HEK293 (cell line): ENCODE measurements around the gene CCDC34.

ENCODE experiments used
- CTCF ChIA-PET: fragments of 350-600 bp; formaldehyde crosslinking; extraction: SDS; loops from one replicate; lab custom pipeline; 2021; ENCODE audit warnings: antibody characterized with exemption; lab: Yijun Ruan, JAX
- POLR2A ChIA-PET: fragments of 300-600 bp; formaldehyde crosslinking; extraction: SDS; loops from one replicate; lab custom pipeline; 2020; ENCODE audit warnings: antibody characterized with exemption, inconsistent platforms; lab: Yijun Ruan, JAX
- H3K27ac ChIP-seq: fragments of 200-500 bp; sonication (Bioruptor generic); 2 replicates; pipeline ENCODE4 v1.5.1; 2014; ENCODE audit warnings: low read depth, low read length, control low read depth, inconsistent platforms; ENCODE audit errors: extremely low read depth
- H3K36me3 ChIP-seq, 2 experiments: fragments of 200-500 bp in 1 of 2; sonication (Bioruptor generic) in 1 of 2; 1 replicate in 1 of 2; 2 replicates in 1 of 2; pipeline ENCODE4 v1.5.1; 2014 to 2017; ENCODE audit warnings: inconsistent platforms in 2 of 2, low read length in 2 of 2; ENCODE audit not compliant: control insufficient read depth in 2 of 2, insufficient read depth in 1 of 2
- H3K4me1 ChIP-seq: fragments of 200-500 bp; sonication (Bioruptor generic); 2 replicates; pipeline ENCODE4 v1.5.1; 2014; ENCODE audit warnings: mild to moderate bottlenecking, low read length, inconsistent platforms; ENCODE audit not compliant: control insufficient read depth, insufficient read depth
- H3K4me3 ChIP-seq: 2 replicates; pipeline ENCODE4 v1.5.1; 2011; ENCODE audit warnings: low read depth, mild to moderate bottlenecking, control low read depth, low read length, moderate library complexity
- H3K9me3 ChIP-seq: fragments of 200-500 bp; sonication (Bioruptor generic); 2 replicates; pipeline ENCODE4 v1.5.1; 2014; ENCODE audit warnings: low read depth, low read length, inconsistent platforms; ENCODE audit not compliant: control insufficient read depth, insufficient read depth
- BCL11A ChIP-seq: fragments of 450-650 bp; formaldehyde crosslinking; IDR thresholded peaks from 2 replicates; pipeline ENCODE4 v1.5.1; 2016; ENCODE audit warnings: low read depth, missing biosample characterization, missing genetic modification characterization
- FEZF1 ChIP-seq: fragments of 450-650 bp; formaldehyde crosslinking; IDR thresholded peaks from 2 replicates; pipeline ENCODE4 v1.5.1; 2016; ENCODE audit warnings: missing biosample characterization, missing genetic modification characterization
- HOXD13 ChIP-seq: sonication (generic); formaldehyde crosslinking; IDR thresholded peaks from 2 replicates; pipeline ENCODE4 v1.8.0; 2022; ENCODE audit warnings: missing genetic modification reagents, borderline replicate concordance
- KLF10 ChIP-seq: fragments of 450-650 bp; IDR thresholded peaks from 2 replicates; pipeline ENCODE4 v1.5.1; 2018; ENCODE audit warnings: missing biosample characterization, mild to moderate bottlenecking, missing genetic modification characterization
- KLF8 ChIP-seq: fragments of 450-650 bp; formaldehyde crosslinking; IDR thresholded peaks from 2 replicates; pipeline ENCODE4 v1.5.1; 2016; ENCODE audit warnings: missing biosample characterization, missing genetic modification characterization
- OSR2 ChIP-seq: fragments of 450-650 bp; formaldehyde crosslinking; IDR thresholded peaks from 2 replicates; pipeline ENCODE4 v1.5.1; 2016; ENCODE audit warnings: missing biosample characterization, missing genetic modification characterization
- SCRT2 ChIP-seq: fragments of 450-650 bp; formaldehyde crosslinking; IDR thresholded peaks from 2 replicates; pipeline ENCODE4 v1.5.1; 2016; ENCODE audit warnings: missing biosample characterization, missing genetic modification characterization
- SP7 ChIP-seq: fragments of 450-650 bp; formaldehyde crosslinking; IDR thresholded peaks from 2 replicates; pipeline ENCODE4 v1.5.1; 2016; ENCODE audit warnings: missing biosample characterization, missing genetic modification characterization
- ZBTB8A ChIP-seq: fragments of 450-650 bp; formaldehyde crosslinking; IDR thresholded peaks from 2 replicates; pipeline ENCODE4 v1.5.1; 2016; ENCODE audit warnings: missing biosample characterization, missing genetic modification characterization
- ZFP69B ChIP-seq: fragments of 450-650 bp; formaldehyde crosslinking; IDR thresholded peaks from 2 replicates; pipeline ENCODE4 v1.5.1; 2016; ENCODE audit warnings: missing biosample characterization, missing genetic modification characterization
- ZNF202 ChIP-seq: fragments of 450-650 bp; formaldehyde crosslinking; IDR thresholded peaks from 2 replicates; pipeline ENCODE4 v1.5.1; 2016; ENCODE audit warnings: missing biosample characterization, missing genetic modification characterization, borderline replicate concordance
- ZNF24 ChIP-seq: fragments of 450-650 bp; formaldehyde crosslinking; IDR thresholded peaks from 2 replicates; pipeline ENCODE4 v1.5.1; 2016; ENCODE audit warnings: missing biosample characterization, missing genetic modification characterization
- ZNF426 ChIP-seq: fragments of 450-650 bp; formaldehyde crosslinking; IDR thresholded peaks from 2 replicates; pipeline ENCODE4 v1.5.1; 2017; ENCODE audit warnings: missing biosample characterization, missing genetic modification characterization, mild to moderate bottlenecking, inconsistent platforms, moderate library complexity
- ZNF664 ChIP-seq: fragments of 450-650 bp; formaldehyde crosslinking; IDR thresholded peaks from 2 replicates; pipeline ENCODE4 v1.5.1; 2016; ENCODE audit warnings: missing biosample characterization, missing genetic modification characterization
- ZNF670 ChIP-seq: fragments of 450-650 bp; formaldehyde crosslinking; IDR thresholded peaks from 2 replicates; pipeline ENCODE4 v1.5.1; 2016; ENCODE audit warnings: missing biosample characterization, missing genetic modification characterization, low read depth
- ZXDB ChIP-seq: fragments of 450-650 bp; formaldehyde crosslinking; IDR thresholded peaks from 2 replicates; pipeline ENCODE4 v1.5.1; 2016; ENCODE audit warnings: missing biosample characterization, missing genetic modification characterization
- TF ChIP-seq, protein P1 (sequence below): fragments of 450-650 bp; formaldehyde crosslinking; IDR thresholded peaks from 2 replicates; pipeline ENCODE4 v1.5.1; 2016; ENCODE audit warnings: missing biosample characterization, missing genetic modification characterization
- TF ChIP-seq, protein P2 (sequence below): fragments of 450-650 bp; formaldehyde crosslinking; IDR thresholded peaks from 2 replicates; pipeline ENCODE4 v1.5.1; 2017; ENCODE audit warnings: missing biosample characterization, missing genetic modification characterization
- TF ChIP-seq, protein P3 (sequence below): fragments of 450-650 bp; formaldehyde crosslinking; IDR thresholded peaks from 2 replicates; pipeline ENCODE4 v1.5.1; 2016; ENCODE audit warnings: missing biosample characterization, missing genetic modification characterization
- TF ChIP-seq, protein P4 (sequence below): fragments of 450-650 bp; formaldehyde crosslinking; IDR thresholded peaks from 2 replicates; pipeline ENCODE4 v1.5.1; 2016; ENCODE audit warnings: missing biosample characterization, missing genetic modification characterization, low read depth

The CCDC34 gene

DNA sequence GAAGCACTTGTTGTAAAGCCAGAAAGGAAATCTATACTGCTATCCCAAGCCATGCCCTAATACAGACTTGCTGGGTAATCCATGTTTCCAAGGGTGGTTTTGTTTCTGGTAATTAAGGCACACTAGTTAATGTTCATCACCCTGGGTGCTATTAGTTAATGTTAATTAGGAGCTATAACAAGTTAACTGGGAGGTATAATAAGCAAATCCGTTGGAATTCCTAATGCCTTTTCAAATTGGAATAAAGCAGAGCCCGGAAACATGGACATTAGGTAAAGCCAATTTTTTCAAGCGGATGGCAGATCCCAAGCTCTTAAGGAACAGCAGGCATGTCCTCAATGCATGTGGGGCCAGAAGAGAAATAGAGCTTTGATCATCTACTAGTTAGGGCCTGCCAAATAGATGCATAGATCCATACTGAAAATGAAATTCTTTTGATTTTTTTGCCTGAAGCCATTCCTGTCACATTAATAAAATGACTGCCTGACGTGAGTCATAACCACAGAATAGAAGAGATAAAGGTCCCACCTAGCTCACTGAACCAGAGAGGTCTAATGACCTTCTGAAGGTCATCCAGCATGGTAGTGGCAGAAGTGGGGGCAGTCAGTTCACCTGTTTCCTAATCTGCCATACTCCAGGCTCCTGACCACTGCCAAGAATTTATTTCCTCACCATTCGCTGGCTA, 28.5 kb upstream of the CCDC34 start:
- ChIA-PET CTCF (interaction anchor here (0.7 to 1.7 kb wide), 4 partner anchors 80 to 108 kb away, joined by 3 to 4 read pairs (median 3); no protein-coding TSS in a partner anchor), POLR2A (no interaction called here)
- no peaks in the 10 kb centered on the region for H3K36me3 ChIP-seq
- TF ChIP-seq, protein P1, sequence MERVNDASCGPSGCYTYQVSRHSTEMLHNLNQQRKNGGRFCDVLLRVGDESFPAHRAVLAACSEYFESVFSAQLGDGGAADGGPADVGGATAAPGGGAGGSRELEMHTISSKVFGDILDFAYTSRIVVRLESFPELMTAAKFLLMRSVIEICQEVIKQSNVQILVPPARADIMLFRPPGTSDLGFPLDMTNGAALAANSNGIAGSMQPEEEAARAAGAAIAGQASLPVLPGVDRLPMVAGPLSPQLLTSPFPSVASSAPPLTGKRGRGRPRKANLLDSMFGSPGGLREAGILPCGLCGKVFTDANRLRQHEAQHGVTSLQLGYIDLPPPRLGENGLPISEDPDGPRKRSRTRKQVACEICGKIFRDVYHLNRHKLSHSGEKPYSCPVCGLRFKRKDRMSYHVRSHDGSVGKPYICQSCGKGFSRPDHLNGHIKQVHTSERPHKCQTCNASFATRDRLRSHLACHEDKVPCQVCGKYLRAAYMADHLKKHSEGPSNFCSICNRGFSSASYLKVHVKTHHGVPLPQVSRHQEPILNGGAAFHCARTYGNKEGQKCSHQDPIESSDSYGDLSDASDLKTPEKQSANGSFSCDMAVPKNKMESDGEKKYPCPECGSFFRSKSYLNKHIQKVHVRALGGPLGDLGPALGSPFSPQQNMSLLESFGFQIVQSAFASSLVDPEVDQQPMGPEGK (tag by site-specific recombination) = no peak
- TF ChIP-seq BCL11A (0 out of 2 replicates have a peak, but pooled peaks have one; percentile 21), ZBTB8A (tag by site-specific recombination) (no peak)
- H3K4me1 ChIP-seq = peaks cover 29% of the 10 kb centered on the region
- H3K9me3 ChIP-seq = no peaks in the 10 kb centered on the region
- no peak overlapping the region for H3K27ac ChIP-seq
- no peak overlapping the region for H3K4me3 ChIP-seq

DNA sequence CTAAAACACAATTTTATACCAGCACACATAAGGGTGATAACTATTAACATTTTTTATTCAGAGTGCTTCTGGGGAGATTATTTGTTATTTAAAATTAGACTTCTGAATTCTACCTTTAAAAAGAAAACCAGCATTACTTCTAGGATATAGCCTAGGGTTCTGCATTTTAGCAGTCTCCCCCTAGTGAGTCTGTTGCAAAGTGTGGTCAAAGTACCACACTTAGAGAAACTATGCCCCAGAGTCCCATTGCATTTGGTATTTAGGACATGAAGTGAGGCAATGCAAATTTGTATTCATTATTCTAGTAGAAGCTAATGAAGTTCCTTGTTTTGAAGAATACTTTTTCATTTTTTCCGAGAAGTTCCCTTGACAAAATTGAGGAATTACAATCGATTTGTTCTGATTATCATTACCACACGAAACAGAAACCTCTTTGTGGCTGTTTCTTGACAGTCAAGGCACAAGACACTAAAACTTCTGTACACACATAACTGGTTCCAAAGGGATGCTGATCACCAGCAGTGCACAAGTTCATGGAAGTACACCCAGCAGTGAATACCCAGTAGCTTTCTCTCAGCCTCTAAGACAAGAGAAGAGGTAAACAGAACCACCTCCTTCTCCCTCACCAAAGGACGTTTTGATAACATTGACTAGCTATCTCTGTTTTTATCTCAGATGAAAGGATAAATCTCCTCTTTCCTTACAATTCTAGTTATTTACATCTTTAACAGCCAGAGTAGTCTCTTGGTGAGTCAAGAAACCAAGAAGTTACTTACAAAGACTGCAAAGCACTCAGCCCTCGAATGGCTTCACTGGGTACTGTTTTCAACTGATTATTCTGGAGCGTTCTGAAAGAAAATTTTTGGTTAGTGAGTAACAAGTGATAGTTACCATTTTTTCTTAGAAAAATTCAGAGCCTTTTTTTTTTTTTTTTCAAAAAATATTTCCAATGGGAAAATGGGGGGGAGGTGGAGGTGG, 27.6 kb upstream of the CCDC34 start:
- H3K4me3 ChIP-seq = no peak overlapping the region
- no peaks in the 10 kb centered on the region for H3K9me3 ChIP-seq
- POLR2A ChIA-PET = no interaction called here
- no peak for TF ChIP-seq ZNF670 (tag by site-specific recombination)
- peaks cover 29% of the 10 kb centered on the region for H3K4me1 ChIP-seq
- H3K36me3 ChIP-seq = no peaks in the 10 kb centered on the region
- CTCF ChIA-PET = interaction anchor here (0.7 to 1.7 kb wide), 3 partner anchors 17 to 95 kb away, joined by 3 to 5 read pairs (median 4); no protein-coding TSS in a partner anchor
- no peak overlapping the region for H3K27ac ChIP-seq

DNA sequence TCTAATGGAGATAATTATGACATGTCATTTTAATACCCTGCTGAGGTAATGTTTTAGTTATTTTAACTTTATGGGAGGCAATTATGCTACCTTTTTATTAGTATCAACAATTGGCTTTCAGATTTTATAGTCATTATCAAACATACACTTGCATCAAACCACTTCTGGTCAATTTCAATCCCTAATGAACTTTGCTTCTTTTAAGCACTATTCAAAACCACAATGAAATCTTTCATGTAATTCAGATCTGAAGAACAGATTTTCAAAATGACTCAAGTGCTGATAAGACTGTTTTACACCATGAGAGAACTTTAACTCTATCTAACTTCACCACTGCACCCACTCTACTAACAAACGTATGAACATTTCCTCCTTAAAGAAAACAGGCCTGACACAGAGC, 25.9 kb upstream of the CCDC34 start:
- Histone ChIP-seq H3K36me3 (peaks cover 0 to 13% of the 10 kb centered on the region in 2 experiments; a peak in 2 of 3 replicates), H3K9me3 (no peaks in the 10 kb centered on the region), H3K4me1 (peaks cover 22% of the 10 kb centered on the region), H3K27ac (no peak overlapping the region), H3K4me3 (no peak overlapping the region)
- ChIA-PET CTCF (no interaction called here), POLR2A (no interaction called here)
- TF ChIP-seq, protein P2, sequence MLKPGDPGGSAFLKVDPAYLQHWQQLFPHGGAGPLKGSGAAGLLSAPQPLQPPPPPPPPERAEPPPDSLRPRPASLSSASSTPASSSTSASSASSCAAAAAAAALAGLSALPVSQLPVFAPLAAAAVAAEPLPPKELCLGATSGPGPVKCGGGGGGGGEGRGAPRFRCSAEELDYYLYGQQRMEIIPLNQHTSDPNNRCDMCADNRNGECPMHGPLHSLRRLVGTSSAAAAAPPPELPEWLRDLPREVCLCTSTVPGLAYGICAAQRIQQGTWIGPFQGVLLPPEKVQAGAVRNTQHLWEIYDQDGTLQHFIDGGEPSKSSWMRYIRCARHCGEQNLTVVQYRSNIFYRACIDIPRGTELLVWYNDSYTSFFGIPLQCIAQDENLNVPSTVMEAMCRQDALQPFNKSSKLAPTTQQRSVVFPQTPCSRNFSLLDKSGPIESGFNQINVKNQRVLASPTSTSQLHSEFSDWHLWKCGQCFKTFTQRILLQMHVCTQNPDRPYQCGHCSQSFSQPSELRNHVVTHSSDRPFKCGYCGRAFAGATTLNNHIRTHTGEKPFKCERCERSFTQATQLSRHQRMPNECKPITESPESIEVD = peak; percentile 96
- TF ChIP-seq ZNF664 (tag by site-specific recombination) (no peak), KLF8 (tag by site-specific recombination) (0 out of 2 replicates have a peak, but pooled peaks have one; percentile 40), OSR2 (tag by site-specific recombination) (peak; percentile 84), SP7 (tag by site-specific recombination) (peak; percentile 37; the same call in 1 of the 2 replicates), HOXD13 (peak; percentile 49; the same call in 1 of the 2 replicates), ZNF24 (tag by site-specific recombination) (peak; percentile 26; the same call in 1 of the 2 replicates), ZNF426 (tag by site-specific recombination) (no peak), FEZF1 (tag by site-specific recombination) (peak; percentile 82), SCRT2 (tag by site-specific recombination) (peak; percentile 53; the same call in 1 of the 2 replicates), ZNF202 (no peak), ZXDB (tag by site-specific recombination) (peak; percentile 45), ZFP69B (tag by site-specific recombination) (0 out of 2 replicates have a peak, but pooled peaks have one; percentile 44), KLF10 (tag by site-specific recombination) (peak; percentile 26; the same call in 1 of the 2 replicates)
- TF ChIP-seq, protein P3, sequence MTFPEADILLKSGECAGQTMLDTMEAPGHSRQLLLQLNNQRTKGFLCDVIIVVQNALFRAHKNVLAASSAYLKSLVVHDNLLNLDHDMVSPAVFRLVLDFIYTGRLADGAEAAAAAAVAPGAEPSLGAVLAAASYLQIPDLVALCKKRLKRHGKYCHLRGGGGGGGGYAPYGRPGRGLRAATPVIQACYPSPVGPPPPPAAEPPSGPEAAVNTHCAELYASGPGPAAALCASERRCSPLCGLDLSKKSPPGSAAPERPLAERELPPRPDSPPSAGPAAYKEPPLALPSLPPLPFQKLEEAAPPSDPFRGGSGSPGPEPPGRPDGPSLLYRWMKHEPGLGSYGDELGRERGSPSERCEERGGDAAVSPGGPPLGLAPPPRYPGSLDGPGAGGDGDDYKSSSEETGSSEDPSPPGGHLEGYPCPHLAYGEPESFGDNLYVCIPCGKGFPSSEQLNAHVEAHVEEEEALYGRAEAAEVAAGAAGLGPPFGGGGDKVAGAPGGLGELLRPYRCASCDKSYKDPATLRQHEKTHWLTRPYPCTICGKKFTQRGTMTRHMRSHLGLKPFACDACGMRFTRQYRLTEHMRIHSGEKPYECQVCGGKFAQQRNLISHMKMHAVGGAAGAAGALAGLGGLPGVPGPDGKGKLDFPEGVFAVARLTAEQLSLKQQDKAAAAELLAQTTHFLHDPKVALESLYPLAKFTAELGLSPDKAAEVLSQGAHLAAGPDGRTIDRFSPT (tag by site-specific recombination) = peak; percentile 71
- TF ChIP-seq, protein P4, sequence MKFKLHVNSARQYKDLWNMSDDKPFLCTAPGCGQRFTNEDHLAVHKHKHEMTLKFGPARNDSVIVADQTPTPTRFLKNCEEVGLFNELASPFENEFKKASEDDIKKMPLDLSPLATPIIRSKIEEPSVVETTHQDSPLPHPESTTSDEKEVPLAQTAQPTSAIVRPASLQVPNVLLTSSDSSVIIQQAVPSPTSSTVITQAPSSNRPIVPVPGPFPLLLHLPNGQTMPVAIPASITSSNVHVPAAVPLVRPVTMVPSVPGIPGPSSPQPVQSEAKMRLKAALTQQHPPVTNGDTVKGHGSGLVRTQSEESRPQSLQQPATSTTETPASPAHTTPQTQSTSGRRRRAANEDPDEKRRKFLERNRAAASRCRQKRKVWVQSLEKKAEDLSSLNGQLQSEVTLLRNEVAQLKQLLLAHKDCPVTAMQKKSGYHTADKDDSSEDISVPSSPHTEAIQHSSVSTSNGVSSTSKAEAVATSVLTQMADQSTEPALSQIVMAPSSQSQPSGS = peak; percentile 20; the same call in 1 of the 2 replicates
